Cerebellar cortex (tissue), 1 donor: ENCODE measurements around the gene IKZF1.

Source experiments
- DNase-seq: peaks from one replicate; pipeline ENCODE4 v3.0.0-alpha.2; 2015; ENCODE audit warnings: low spot score

Gene IKZF1

DNA sequence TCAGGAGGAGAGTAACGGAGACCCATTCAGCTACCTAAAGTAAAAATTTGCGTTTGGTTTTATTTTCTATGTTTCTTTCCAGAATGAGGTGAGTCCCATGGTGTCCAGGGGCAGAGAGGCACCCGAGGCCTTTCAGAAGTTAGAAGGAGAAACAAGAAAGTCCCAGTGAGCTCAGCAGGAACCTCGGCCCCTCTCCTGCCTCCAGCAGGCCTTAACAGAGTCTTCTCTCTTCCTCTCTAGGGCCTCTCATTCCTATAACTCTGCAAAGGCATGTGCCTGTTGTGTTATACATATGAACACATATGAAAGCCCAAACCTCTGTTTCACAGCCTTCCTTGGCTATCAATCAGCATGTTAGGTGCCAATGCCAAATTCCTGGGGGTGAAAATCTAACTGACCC lies 20.8 kb upstream of the IKZF1 start:
- no peak for DNase-seq

DNA sequence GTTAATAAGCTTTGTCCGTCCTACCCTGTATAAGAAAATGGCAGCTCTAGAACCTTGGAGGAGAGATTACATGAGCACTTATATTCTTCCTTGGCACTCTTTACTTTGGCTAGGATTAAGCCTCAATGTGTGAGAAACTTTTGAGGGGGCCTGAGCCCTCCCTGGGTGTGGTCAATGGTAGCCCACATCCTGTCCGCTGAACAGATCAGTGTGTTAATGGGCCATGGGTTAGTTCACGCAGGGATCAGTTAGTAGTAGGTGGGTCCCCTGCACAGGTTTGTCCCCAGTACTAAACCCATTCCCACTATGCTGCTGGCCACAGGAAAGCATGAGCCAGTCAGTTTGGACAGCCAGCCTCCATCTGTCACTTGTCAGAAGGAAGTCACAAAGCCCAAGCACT lies 20.2 kb upstream of the IKZF1 start:
- no peak for DNase-seq

DNA sequence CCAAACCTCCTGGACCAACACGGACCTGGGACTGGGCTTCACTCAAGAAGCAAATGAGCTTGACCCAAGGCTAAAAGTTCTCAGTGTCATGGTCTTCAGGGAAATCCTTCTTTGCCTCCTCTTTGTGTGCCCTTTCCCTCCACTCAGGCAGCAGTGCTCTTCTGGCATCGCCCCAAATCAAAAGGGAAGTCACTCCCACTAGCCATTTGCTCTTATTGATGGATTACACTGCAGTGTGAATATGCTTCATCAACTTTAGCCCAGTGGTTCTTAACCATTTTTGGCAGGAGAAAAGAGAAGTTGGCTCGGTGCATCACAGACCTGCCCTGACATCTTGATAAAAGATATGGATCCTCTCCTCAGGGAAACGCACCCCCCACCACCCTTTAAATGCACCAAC lies 19.2 kb upstream of the IKZF1 start:
- DNase-seq: no peak

DNA sequence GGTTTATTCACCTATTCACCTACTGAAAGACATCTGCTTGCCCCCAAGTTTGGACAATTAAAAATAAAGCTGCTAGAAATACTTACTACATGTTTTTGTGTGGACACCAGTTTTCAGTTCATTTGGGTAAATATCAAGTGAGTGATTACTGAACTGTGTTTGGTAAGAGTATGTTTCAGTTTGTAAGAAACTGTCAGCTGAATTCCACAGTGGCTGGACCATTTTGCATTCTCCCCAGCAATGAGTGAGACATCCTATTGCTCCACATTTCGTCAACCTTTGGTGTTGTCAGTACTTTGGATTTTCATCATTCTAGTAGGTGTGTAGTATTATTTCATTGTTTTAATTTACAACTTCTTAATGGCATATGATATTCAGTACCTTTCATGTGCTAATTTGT lies 17.4 kb upstream of the IKZF1 start:
- DNase-seq: no peak

DNA sequence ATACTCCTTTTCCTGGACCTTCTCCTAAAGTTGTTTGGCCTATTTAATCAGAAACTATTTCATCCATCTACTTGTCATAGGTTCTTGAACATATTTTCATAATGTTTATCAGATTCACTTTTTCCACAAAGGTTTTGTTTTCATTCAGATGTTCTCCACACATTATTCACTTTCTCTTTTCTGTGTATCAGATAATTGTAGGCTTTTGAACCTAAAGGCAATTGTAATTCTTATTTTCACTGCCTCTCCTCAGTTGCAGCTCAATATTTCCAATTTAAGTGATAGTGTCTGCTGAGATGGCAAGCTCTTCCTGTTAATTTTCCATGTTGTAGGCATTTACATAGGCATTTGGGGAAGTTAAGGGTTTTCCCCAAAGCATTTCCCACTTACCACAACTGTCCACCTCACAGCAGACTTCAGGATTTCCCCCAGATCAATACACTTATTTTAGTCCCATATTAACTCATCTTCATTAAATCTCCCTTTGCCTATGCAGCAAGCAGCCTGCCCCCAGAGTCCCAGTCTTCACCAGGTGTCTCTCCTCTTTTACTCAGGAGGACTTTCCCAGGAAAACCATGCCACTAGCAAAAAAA lies 12.3 kb upstream of the IKZF1 start:
- no peak for DNase-seq

DNA sequence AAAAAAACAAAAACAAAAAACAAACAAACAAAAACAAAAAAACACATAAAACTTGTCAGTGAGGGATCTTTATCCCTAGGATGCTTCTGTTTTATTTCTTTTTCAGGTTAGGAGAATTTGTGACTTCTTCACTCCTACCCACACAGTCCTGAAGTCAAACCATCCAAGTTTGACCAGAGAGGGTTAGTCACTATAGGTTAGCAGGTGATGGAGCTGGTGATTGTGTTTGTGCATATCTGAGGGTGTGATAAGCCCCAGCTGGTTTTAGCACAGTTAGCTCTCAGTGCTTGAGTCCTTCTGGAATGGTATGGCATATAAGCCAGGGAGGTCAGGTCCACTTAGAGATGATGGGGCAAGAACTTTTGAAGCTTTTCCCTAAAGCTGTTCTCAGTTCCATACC lies 11.8 kb upstream of the IKZF1 start:
- DNase-seq: no peak

DNA sequence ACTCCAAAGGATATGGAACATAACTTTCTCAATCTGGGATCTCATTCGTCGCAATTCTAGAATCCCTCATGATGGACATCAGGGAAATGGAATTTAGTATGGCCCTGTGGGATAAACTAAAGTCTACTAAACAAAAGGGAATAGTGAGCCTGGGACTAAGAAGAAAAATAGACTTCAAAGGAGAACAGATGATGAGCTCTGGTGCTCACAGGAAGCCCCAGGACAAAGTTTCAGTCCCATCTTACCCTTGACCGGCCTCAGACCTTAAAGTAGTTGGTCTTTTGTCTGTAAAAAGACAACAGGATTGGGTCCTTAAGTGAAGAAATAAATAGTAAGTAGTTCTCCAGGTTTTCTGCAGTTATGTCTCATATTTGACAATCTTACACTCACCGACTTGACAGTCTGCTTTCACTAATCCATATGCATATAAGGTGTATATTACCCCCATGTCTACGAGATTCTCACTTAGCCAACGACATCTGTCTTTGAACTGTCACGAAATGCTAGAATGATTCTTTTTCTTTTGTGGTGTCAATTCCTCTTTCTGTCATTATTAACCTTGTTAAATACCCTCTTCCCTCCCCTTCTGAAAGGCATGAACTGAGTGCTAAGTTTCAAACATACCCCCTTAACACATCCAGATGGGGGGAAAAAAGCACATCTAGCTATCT lies 10.9 kb upstream of the IKZF1 start:
- no peak for DNase-seq

DNA sequence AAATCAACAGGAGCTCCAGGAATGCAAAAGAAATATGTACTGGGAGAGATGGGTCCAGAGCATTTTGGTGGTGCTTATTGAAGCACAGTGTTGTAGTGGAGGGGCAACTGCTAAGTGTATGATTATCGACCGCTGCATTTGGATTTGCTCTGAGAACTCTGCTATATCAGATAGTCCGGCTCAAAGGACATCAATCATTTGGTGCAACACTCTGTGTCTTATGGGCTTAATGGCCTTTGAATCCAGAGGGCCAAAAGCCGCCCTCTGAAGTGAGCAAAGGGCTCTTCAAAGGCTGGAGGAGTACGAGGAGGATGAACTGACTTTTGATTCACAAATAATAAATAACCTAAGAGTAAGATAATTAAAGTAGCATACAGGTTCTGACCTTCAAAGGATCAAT lies 9.4 kb upstream of the IKZF1 start:
- DNase-seq: no peak

DNA sequence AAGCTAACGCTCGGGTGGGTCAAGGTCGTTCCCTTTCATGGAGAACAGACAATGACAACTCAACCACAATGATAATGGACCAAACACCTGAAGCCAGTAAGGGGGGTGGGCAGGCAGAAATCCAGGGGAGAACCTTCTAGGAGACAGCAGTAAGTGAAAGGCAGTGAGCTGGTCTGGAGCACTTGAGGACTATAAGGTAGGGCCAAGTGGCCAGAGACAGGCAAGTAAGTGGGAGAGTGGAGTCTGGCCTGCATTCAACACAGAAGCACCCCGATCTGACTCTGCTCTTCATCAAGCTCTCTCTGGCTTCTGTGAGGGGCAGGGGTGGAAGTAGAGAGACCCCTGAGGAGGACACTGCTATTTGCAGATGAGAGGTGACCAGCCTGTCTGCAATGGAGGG lies 7.7 kb upstream of the IKZF1 start:
- no peak for DNase-seq

DNA sequence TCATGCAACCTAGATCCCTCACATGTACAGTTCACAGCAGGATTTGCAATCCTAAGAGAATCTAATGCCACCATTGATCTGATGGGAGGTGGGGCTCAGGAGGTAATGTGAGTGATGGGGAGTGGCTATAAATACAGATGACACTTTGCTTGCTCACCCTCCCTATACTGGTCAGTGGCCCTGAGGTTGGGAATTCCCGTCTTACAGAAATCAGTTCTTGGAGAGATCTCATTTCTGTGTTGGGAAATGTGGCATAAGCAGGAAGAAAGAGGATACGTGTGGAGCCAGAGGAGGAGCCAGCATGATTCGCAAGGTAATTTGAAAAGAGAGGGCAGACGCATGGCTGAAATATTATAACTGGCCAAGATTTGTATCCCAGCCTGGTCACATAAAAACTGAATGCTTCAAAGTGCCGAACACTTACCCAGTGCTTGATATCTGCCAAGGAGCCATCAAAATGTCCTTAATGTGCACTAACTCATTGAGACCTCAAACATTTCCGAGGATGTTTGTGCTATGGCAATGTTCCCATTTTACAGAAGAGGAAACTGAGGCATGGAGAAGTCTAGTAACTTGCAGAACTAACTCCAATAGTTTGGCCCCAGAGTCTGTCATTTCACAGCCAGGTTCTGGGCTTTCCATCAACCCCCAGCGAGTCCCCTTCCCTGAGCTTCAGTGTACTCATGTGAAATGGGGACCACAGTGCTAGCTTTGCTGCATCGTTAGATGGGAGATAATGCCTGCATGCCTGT lies 5.5 kb upstream of the IKZF1 start:
- DNase-seq: no peak

DNA sequence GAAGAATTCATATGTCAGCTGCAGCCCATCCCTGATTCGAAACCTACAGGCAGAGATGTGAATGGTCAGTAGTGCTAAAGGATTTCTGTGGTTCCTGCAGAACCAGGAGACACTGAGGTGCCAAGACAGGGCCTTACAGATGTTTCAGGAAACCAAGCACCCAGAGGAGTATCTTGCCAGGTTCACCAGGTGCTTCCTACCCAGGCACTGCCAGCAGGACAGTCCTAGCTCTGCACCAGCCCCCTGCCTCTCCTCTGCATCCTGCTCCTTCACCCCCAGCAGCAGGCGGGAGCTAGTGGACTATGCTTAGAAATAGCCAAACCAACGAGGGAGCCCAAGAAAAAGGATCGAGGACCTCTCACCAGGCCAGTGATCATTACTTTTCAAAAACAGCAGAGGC lies 4.2 kb upstream of the IKZF1 start:
- DNase-seq: no peak

DNA sequence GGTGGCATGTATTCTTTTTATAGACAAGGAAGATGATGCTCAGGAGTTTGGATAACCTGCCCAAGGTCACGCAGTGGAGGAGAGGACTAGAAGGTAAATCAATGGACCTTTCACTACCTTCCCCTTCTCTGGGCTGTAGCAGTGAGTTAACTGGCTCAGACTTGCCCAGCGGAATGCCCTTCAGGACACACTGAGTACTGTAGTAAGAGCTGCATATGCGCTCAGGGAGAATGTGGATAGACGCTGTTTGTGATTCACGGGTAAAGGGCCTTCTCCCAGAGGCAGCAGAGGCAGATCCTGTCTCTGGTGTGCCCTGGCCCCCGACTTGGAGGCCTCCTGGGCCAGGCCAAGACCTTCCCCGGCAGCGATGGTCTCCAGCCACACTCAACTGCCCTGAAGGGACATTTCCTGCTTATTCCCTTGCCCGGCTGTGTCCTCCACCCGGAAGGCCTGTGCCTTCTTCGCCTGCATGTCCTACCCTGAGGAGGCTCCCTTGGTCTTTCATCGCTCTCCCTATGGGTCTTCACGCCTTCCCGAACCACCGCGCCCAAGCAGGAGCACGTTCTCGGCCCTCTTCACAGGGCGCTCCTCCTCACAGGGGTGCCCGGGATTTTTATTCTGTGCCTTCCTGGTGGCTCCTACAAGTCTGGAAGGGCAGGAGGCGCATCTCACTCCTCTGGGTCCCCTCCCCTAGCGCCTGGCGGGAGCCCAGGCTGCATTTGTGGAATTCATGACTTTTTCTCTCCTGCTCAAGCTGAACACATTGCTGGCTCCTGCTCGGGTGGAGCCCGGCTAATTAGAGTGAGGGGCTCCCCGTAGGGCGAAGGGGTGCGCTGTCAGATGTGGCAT lies 1.8 kb upstream of the IKZF1 start:
- DNase-seq: no peak

DNA sequence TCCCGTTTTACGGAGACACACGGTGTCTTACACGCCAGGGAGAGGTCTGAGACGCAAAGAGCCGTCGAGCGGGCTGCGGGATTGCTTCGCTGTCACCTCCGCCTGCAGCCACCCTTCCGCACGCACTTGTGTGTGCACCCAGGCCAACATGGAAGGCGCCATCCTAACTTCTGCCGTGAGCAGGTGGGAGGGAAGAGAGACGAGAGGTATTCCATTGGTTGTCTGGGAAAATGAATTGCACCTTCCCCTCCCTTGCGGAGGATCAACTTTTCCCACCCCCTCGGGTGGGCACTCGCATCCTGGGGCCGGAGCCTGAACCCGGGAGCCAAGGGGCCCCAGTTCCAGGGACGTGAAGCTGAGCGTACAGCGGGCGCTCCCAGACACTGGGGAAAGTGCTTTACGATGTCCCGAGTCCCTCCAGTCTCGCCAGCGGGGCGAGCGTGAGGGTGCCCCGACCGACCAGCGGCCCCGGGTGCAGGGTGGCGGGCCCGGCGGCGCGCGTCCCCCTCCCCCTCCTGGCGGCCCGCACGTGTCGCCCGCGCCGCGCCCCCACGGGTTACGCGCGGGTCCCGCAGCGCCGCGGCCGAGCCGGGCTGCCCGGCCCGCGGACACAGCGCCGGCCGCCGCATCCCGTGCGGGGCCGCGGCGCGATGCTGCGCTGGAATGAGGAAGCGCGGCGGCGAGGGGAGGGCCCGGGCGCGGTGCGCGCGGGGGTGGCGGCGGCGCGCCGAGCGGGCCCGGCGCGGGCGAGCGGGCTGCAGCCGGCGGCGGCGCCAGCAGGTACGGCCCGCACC lies 984 bp upstream of the IKZF1 start:
- DNase-seq: no peak

DNA sequence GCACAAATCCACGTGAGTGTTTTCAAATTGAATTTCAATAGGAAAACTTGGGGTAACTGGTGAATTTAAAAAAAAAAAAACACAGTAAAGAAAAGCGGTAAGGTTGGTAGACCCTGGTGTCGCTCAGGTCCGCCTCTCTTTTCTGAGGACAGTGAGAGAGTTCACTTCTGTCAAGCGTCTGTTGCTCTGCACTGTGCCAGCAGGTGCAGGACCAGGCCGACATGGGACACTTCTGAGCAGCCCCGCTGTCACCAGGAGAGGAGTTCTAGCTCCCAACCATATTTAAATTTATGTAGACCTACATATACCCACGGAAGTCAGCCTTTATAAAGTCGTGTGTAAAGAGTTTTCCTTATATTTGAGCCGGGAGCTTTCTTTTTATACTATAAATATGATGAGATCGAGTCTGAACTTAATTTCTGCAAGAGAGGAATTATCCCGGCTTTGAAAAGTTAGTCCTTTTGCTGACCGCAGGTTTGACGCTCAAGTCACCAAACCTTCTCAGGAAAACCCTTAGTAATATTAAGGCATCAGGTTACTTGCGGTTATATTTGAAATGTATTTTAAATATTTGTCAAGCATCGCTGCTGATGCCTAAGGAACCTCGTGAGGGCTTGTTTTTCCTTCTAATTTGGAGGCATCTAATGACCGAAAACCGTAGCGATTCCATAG lies 531 bp downstream of the IKZF1 start:
- DNase-seq: no peak

DNA sequence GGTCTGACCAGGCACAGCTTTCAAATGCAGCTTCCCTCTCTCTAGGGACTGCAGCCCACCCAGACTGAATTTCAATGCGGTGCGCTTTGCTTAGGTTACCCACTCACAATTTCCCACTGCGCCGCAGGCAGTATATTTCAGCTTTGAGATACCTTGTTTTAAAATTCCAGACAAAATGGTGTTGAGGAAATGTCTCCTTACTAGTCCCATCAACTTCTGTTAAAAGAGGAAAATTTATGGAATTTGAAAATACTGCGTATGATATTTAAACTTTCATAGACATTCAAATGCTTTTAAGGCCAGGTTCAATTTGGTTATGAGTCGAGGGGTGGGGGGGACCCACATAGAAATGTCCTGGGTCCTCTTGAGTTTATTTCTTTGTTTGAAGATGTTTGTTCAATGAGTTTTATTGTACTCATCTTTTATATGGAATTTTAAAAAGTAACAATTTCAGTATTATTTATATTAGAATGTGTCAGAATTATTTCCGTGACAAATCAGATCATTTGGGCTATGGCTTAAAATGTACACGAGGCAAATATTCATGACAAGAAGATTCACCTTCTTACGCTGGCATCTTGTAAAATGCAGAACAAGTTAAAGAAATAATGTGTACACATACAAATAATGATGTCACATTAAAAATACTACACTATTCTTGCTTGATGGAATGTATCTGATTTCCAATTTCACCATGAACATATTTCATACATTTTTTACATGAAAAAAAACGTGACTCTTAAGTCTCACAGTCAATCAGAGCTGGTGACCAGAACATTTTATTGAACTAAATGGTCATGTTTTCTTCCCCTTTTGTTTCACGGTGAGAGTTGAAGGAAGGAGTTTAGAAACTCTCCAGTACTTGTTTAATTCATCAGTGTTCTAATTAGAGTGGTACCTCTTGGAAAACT lies 1.3 kb downstream of the IKZF1 start:
- no peak for DNase-seq

DNA sequence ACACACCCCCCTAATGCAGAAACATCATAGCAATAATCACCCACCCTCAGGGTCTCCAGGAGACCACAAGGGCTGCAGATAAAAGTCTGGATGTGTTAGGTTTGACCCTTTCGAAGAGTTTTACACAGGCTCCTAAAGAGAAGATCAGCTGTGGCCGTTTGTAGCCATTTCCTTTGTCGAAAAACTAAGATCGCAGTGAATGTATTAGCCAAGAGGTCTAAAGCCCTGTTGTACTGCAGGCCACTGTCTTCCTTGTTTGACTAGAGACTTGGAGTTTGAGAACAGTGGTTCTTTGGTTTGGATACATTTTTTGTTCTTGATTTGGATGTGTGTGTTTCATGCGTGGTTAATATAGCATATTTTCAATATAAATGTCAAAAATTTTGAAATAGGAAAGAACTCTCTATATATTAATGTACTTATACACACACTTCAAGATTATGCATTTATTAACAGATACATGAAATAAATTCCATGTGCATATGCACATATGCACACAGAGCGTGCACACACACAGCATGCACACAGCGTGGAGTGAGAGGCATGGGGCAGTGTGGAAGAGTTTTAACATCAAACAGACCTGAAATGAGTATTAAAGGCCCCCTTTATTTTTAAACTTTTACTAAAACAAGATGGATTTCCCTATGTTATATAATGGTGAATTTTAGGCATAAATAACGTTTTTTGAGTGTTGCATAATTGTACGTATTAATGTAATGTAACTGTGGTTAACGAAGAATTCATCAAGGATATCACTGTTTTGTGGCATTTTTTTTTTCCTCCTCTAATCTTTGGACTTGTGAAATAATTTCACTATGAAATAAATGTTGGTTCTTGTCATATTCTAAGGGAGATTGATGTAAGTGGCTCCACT lies 2.2 kb downstream of the IKZF1 start:
- no peak for DNase-seq

DNA sequence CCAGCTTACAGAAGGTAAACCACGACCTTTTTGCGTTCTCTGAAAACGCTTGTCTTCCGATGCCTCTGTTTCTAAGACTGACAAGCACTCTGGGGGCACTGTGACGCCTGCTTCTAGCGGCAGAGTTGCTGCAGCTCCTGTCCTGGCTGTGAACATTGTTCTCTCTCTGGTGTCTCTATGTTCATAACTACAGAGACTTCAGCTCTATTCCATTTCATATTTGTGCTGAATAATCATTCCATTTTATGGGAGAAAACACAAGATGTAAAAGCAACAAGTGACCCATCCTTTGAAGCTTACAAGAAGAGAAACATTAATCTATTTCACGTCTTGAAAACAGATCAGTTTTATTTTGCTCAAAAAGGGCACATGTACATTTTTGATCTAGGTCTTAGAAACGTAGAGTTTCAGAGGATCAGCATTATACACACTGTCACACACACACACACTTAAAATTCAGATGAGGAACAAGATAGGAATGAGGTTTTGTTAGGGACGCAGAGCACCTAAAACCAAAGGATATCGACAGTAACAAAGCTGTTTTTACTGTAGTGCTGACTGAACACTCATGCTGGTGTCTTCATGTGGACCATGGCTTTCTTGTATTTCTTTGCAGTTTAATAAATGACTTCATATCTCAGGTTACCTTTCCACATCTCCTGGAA lies 3.0 kb downstream of the IKZF1 start:
- DNase-seq: no peak

DNA sequence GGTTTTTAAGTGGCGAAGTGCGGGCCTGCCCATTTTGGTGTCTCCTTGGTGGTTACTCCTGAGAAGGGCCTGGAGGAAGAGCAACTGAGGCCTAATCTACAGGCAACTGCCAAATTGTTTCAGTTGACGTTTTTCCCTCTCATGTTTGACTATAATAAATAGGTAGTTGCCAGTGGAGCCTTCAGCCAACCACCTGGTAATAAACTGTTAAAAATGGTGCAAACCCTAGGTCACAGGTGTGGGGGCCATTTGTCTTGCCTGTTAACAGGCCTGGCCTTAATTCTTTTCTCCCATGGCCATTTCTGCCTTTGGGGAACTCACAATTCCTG lies 3.7 kb downstream of the IKZF1 start:
- DNase-seq: no peak
